Urothelium cell line (cell line): ENCODE results near the gene ATXN1L.
"Not testable (repeated sequence)": the region's sequence is repeated elsewhere in the genome, so short reads cannot be mapped to it uniquely, and the experiment has no call there.

ENCODE experiments used
- DNase-seq: peaks from one replicate; pipeline ENCODE4 v3.0.0; 2011; ENCODE audit warnings: low spot score, mixed read lengths
- FAIRE-seq: peaks from 2 replicates; lab custom pipeline; 2011; peaks lifted over from hg19 to GRCh38; lab: Jason Lieb, UNC

Gene ATXN1L, protein sequence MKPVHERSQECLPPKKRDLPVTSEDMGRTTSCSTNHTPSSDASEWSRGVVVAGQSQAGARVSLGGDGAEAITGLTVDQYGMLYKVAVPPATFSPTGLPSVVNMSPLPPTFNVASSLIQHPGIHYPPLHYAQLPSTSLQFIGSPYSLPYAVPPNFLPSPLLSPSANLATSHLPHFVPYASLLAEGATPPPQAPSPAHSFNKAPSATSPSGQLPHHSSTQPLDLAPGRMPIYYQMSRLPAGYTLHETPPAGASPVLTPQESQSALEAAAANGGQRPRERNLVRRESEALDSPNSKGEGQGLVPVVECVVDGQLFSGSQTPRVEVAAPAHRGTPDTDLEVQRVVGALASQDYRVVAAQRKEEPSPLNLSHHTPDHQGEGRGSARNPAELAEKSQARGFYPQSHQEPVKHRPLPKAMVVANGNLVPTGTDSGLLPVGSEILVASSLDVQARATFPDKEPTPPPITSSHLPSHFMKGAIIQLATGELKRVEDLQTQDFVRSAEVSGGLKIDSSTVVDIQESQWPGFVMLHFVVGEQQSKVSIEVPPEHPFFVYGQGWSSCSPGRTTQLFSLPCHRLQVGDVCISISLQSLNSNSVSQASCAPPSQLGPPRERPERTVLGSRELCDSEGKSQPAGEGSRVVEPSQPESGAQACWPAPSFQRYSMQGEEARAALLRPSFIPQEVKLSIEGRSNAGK

DNA sequence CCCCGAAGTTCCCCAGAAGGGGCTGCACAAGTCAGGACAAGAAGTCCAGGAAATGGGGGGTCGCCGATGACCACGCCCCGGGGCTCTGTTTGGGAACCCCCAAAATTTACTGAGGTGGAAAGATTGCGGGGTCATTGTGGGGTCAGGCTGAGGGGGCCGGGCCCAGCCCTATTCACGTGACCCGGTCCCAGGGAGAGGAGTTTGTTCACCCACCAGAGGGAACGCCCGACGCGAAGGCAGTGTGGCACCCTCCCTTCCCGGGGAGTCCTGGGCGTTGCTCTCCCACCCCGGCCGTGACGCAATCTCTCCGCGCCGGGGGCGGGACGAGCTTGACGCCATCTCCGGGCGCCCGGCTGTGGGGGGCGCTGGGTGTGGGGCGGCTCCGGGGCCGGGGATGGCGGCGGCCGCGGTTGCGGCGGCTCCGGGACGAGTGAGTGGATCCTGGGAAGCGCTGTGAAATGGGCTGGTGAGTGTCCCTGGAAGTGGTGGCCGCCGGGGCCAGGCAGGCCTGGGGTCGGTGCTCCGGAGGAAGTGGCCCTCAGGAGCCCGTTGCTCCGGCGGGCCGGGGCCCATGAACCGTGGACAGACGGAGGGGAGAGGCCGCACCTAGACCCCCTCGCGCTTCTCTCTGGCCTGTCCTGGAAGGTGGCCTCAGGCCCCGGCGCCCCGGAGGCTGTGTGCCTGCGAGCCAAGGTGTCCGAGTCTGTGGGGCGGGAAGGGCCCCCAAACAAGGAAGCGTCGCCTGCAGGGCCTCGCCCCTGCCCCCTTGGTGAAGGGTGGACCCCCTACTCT, at the start of gene ATXN1L:
Gene ATXN1L (plus strand): TSS at position 338 of the 792 bp plus-strand sequence. CDS start 3,765 bp downstream, outside the sequence.
- FAIRE-seq = no peak
- DNase-seq = peak; percentile 98

DNA sequence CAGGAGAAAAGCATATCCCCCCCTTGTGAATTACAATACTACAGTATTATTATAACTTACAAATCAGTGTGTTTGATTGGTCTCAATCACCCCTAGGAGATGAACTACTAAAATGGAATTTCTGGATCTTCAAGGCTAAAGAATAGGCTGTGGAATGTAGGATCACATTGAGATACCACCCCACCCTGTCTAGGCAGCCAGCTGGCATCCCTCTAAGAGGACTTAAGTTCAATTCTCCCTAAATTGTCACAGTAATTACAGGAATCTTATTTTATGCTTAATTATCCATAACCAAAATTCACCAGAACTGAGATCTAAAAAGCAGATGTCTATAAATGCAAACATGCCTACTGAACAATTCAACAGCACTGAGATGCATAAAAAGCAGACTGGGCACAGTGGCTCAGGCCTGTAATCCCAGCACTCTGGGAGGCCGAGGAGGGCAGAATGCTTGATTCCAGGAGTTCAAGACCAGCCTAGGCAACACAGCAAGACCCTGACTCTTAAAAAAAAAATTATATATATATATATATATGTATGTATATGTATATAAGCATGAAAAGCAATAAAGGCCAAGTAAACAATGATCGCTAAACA, 49.2 kb upstream of the ATXN1L start:
- no peak for FAIRE-seq
- DNase-seq = no peak

DNA sequence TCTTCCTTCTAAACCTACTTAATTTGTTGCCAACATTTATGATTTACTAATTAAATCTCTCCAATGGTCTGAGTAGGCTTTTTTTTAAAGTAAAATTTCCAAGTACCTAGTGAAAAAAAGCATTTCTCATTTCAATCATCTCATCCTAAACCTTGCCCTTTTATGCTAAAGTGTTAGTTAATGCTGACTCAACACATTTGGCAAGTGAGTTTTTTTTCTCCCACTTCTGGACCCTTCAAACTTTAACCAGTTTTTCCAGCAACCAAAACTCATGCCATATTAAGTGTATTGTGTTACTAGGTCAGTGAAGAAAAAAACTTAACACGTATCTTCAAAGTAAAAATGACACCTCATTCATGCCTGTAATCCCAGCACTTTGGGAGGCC, 42.5 kb upstream of the ATXN1L start:
- FAIRE-seq = no peak
- DNase-seq = no peak

DNA sequence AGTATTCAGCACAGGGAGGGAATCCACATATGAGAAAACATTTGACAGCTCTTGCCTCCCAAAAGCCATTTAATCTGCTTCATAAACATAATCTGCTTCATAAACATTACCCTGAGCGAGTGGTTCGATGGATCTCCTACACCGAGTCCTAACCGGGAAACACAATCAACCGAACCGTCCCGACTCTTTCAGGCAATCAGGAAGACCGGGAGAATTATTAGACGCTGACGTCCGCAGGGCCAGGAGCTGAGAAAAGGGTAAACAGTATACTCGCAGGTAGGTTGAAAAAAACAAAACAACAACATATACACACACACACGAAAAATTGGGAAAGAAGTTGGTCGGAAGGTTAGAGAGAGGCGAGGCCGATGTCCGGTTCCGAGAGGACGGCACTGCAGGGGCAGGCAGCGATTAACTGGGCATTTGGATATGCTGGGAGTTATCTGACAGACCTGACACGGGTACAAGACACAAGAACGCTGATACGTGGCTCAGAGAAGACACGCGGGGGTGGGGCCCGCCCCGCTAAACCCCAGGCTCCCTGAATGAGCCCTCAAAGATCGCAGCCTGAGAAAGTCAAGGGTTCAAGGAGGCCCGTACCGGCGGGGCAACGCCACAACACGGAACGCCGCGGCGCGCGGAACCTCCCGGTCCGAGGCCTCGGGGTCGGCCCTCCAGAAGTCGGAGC, 37.7 kb upstream of the ATXN1L start:
- no peak for DNase-seq
- no peak for FAIRE-seq

DNA sequence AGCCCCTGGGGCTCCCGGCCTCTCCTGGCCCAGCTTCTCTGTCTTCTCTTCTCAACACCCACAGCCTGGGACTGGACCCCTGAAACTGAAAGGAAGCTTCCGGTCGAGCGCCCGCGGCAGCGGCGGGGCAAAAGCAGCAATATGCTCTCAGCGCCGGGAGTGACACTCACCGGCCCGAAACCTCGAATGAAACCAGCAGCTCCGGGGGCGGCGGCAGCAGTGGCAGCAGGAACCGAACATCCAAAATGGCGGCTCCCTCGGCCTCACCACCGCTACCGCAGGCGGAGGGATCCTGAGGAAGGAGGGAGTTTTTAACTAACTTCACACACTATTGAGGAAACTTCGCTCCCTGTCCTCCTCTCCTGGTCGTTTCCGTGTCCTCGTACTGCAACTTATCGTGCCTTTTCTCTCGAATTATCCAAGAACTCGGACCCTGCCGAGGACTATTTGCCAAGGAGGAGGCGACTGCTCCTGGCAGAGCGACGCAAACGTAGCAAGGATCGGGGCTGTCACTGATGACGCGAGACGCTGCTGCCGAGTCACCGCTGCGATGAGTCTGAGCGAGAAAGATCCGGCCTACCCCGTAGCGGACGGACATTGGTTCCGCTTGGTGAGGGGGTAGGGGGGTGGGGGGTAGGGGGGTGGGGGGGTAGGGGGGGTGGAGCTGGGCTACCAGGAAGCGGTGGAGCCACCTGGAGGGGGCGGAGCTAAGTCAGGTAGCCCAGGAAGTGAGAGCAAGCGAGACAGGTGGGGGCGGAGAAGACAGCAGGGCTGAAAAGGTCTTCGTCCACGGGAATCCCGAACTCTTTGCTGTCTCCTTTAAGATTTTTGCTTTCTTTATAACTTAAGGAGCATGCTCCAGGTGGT, 37.0 kb upstream of the ATXN1L start, which contains the start of gene AP1G1:
Gene AP1G1 (minus strand): TSS at position 242 of the 867 bp plus-strand sequence. CDS start 19,355 bp downstream, outside the sequence.
- no peak for FAIRE-seq

DNA sequence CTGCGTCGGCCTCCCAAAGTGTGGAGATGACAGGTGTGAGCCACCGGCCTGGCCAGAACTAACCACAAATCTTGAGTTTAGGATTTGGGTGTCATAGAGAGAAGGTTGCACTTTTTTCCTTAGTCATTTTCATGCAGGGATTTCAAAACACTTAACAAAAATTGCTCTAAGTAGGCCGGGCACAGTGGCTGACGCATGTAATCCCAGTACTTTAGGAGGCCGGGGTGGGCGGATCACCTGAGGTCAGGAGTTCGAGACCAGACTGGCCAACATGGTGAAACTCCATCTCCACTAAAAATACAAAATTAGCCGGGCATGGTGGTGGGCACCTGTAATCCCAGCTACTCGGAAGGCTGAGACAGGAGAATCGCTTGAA, 35.6 kb upstream of the ATXN1L start:
- not testable (repeated sequence) for FAIRE-seq

More for the DNA sequence above, 37.0 kb upstream of the ATXN1L start, which contains the start of gene AP1G1:
- peak; percentile 98 for DNase-seq

DNA sequence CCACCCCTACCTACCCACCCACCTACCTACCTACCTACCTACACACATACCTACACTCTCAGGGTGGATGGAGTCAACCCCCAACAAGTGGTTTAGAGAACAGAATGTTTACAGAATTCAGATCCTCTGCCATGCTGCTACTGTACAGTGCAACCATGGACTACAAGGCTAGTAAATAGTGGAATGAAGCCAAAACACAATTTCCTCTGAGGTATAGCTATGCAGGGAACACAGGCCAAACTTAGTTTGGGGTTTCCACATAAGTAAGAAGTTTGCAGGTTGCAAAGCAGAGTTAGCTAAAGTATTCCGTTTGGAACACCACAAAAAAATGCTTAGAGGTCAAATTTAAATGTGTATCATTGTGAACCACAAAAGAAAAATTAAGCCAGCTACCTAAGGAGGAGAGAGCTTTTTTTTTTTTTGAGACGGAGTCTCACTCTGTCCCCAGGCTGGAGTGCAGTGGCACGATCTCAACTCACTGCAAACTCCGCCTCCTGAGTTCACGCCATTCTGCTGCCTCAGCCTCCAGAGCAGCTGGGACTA, 34.4 kb upstream of the ATXN1L start:
- no peak for DNase-seq

More for the DNA sequence above, 35.6 kb upstream of the ATXN1L start:
- DNase-seq = not testable (repeated sequence)

DNA sequence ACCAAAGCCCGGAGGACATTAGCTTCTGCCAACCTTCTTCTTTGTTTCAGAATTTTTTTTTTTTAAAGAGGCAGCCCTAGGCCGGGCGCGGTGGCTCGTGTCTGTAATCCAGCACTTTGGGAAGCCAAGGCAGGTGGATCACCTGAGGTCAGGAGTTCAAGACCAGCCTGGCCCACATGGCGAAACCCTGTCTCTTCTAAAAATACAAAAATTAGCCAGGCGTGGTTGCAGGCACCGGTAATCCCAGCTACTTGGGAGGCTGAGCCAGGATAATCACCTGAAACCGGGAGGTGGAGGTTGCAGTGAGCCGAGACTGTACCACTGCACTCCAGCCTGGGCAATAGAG, 28.6 kb upstream of the ATXN1L start:
- DNase-seq, FAIRE-seq: not testable (repeated sequence)

More for the DNA sequence above, 34.4 kb upstream of the ATXN1L start:
- FAIRE-seq = no peak

DNA sequence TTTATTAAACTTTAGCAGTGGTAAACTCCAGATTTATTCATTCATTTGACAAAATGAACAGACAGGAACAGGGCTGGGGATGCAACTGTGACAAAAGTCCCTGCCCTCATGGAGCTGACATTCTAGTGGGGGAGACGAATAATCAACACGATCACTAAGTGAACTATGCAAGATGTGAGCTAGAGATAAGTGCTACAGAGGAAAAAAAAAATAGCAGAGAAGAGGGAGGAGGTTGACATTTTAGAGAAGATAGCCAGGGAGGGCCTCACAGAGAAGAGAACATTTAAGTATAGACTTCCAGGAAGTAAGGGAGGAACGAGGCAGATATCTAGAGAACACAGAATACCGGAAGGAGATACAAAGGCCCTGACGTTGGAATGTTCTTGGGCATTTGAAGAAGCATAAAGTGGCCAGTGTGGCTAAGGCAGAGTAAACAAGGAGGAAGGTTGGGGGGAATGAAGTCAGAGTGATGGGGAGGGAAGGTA, 19.2 kb upstream of the ATXN1L start:
- no peak for FAIRE-seq
- no peak for DNase-seq

DNA sequence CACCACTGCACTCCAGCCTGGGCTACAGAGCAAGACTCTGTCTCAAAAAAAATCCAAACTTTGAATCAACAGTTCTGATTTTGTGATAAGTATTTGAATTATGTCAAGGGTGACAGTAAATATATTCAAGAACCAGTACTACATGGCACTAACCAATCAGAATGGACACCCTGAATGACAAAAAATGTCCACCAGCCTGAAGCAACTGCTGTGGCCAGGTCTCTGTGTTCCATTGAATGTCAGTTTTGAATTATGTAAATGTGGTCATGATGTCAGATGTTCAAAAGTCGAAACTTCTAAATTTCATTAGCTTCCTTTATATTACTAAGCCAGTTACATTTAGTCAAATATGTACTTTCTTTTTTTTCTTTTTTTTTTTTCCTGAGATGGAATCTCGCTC, 15.4 kb upstream of the ATXN1L start:
- DNase-seq (no peak), FAIRE-seq (no peak)

DNA sequence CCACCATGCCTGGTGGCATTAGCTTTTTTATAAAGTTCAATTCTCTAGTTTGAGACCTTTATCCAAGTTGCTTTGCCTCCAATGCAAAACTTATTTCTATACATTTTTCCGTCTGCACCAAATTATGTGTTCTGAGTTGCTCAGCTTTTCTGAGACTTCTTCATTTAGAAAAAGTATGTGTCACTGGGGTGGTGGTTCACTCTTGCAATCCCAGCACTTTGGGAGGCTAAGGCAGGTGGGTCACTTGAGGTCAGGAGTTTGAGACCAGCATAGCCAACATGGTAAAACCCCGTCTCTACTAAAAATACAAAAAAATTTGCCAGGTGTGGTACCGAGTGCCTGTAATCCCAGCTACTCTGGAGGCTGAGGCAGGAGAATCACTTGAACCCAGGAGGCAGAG, 14.1 kb upstream of the ATXN1L start:
- not testable (repeated sequence) for DNase-seq, FAIRE-seq

DNA sequence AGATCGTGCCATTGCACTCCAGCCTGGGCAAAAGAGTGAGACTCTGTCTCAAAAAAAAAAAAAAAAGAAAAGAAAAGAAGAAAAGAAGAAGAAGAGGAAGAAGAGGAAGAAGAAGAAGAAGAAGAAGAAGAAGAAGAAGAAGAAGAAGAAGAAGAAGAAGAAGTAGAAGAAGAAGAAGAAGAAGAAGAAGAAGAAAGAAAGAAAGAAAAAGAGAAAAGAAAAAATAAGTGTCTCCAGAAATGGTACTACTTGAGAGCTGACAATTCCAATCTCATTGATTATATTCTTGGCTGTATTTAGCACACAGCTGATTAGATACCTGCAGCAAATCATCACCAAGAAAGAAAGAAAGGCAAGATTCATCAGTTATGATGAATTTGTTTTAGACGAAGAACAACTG, 13.7 kb upstream of the ATXN1L start:
- not testable (repeated sequence) for FAIRE-seq, DNase-seq

DNA sequence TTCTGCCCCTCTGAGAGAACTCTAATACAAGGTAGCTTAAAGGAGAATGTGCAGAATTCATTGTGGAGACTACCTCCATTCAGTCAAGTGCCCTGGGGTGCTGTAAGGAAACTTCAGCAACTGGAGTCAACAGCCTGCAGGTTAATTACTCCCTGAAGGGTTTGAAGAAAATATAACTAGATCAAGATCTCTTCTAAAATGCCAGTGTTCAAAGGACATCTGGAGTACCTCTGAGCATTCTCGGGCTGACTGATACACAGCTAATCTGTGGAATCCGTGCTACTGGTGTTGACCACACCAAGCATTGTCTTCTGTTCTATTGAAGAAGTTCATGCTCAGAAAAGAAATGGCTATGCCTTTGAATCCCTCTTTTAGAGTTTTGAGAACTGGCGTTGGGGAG, 11.5 kb upstream of the ATXN1L start:
- FAIRE-seq (no peak), DNase-seq (no peak)

DNA sequence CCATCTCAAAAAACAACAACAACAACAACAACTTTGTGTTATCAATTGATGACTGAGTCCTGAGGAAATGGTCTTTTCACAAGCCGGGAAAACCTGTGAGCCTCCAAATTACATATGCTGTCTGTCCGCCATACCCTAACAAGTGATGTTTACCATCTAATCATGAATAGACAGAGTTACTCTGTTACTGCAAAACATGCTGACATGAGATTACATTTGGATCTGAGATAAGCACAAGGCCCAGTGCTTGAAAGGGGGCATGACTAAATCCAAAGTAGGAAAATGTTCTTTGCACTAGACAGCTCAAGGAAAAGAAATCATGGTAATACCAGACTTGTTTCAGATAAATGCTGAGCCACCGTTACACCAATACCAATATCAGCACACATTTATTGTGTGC, 8.6 kb upstream of the ATXN1L start:
- FAIRE-seq (no peak), DNase-seq (no peak)

DNA sequence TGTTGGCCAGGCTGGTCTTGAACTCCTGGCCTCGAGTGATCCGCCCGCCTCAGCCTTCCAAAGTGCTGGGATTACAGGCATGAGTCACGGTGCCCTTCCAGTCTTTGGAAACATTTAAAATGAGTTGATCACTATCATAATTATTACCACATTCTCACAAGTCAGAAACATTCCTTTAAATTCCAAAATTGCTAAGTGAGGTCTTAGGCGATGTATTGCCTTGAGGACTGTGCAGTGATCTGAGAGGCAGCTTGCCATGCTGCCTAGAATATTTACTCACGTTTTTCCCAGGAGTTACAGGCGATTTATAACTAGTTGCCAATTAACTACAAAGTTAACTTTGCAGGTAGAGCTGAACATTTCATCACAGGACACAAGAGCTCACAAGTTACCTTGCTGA, 5.7 kb upstream of the ATXN1L start:
- DNase-seq (no peak), FAIRE-seq (no peak)

DNA sequence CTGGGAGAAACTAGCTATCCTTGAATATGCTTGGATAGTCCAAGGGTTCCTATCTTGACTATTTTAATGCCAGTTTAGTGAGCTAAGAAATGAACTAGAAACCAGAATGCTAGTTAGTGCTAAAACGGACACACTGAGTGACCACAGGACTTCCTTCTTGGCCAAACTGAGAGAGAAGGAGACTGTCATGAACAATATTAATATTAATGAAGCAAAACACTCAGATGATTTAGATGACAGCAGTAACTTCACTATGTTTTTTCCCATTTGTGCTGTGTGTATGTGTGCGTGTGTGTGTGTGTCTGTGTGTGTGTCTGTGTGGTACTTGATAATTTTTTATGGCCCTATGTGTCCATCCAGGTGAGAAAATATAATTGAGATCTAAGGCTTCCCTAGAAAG, 2.2 kb upstream of the ATXN1L start:
- FAIRE-seq (no peak), DNase-seq (no peak)

DNA sequence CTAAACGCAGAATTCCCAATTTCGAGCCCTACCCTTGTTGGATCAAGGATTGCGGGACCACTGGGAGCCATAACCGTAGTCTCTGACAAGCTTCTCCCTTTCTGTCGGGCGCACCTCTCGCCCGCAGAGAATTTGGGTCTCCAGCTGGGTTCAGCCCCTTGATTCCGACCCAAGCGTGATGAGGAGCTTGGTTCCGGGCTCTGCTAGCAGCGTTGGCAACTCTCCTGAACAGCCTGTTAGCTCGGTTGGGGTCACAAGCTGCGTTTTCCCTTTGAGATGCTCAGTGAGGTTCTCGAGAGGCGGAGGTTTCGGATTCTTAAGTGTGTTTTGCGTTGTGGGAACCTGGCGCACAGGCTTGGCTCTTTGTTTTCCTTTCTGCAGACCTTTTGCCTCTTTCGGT, 655 bp downstream of the ATXN1L start:
- DNase-seq (no peak), FAIRE-seq (no peak)

DNA sequence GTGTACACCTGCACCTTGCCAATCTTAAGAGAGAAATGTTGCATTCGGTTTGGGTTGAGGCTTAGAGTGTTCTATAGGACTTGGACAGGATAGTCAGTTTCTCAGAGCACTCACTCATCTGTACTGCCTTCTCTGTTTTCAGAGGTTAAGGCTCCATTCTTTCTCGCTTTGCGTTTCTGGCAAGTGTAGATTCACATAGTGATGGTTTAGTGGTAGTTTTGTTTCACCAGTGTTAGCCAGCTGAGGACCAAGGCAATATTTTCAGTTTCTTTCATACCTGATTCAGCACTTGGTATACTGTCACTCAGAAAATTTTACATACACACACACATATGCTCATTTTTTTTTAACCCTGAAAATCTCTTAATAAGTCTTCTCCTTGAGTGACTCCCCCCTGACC, 1.3 kb downstream of the ATXN1L start:
- FAIRE-seq (no peak), DNase-seq (no peak)

DNA sequence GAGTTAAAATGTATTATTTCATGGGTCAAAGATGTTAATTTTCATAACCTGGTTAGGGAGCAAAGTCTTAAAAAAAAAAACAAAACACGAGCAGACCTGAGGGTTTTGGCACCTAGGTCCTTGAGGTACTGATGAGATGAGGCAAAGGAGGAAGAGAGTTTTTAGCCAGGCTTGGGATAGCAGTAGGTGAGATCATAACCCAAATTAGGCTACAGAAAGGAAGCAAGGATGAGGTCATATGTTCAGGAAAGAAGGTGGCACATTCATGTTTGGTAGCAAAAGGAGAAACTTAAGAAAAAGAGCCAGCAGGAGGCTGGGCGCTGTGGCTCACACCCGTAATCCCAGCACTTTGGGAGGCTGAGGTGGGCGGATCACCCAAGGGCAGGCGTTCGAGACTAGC, 2.8 kb downstream of the ATXN1L start:
- no peak for FAIRE-seq

More for the DNA sequence above, 2.8 kb downstream of the ATXN1L start:
- DNase-seq = no peak
